ENCODE measurements around the gene NISCH.

Gene NISCH

DNA sequence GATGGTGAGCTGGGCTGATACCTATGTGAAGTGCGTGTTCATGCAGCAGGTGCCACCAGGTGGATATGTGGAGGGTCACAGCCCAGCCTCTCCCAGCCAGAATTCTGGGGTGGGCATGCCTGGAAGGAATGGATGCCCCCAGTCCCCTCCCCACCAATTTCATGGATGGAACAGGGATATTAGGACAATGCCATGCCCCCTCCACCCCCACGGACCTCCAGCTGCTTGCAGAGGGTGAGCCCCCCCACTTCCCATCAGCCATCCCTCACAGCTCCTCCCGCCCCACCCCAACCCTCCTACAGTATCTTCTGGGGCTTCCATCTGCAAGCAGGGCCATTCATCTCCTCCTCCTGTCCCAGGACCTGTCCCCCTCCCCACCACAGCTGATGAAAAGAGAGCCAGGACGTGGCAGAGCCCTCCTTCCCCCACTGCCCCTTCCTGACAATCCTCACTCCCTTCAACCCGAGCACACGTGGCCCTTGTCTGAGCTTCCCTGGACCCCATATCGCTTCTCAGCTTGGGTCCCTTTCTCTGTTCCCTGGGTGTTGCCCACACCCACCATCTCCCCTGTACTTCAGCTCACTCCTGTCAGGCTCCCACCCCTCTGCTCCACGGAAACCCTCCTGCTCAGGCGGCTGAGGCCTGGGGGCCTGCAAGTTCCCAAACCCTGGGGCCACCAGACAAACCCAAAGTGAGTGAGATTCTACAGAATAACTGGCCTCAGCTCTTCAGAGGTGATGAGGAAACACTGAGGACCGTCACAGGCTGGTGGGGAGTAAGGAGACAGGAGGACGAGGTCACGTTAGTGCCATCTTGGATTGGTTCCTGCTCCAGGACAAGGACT is 7.7 kb upstream of the NISCH start:
- DNase-seq (ENCODE audit: low read depth, low spot score), result no peak

DNA sequence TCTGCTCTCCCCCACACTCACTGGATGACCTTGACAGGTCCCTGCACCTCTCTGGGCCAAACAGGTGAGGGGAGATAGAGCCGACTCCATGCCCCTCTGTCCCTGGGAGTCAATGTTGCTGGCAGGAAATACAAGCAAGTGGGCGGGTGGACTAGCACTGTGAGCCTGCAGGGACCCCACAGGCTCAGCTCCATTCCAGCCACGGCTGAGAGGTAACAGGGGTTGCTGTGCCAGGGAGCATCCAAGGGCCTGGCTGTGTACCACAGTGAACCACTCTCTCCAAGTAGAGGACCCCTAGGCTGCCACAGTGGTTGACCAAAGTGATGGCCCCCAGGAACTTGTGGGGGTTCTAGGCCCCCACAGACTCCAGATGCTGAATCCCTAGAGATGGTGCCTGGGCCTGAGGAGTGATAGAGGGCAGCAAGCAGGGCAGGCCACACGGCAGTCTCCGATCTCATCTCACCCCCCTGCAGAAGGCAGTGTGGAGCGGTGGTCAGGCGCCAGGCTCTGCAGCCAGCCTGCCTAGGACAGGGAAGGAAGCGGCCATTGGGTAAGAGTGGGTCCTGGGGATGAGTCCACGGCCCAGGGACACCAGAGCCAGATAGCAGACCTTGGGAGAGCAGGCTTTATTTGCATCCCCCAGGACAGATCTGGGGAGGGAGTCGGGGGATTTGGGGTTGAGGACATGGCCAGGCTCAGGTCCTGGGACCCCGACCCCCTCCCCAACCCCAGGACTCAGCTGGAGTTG is 4.7 kb upstream of the NISCH start:
- no peak for DNase-seq (ENCODE audit: low read depth, low spot score)

- DNase-seq (ENCODE audit: low read depth, low spot score), result no peak
These were observed 3.9 kb upstream of the NISCH start for GRCh38 chr3:52451237-52452083.

DNA sequence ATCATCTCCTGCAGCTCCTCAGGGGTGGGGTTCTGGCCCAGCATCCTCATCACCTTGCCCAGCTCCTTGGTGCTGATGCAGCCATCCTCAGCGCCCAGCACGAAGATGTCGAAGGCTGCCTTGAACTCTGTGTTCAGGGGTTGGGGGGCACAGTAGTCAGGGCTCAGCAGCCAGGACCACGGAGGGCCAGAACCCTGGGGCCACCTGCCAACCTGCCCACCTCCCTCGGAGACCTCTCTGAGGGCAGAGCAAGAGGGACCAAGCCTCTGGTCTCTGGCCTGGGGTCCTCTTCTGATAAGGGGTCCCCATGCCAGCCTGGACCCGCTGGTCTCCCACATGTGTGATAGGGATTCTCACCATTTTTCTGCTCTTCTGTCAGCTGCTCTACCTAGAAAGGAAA is 3.3 kb upstream of the NISCH start:
- no peak for DNase-seq (ENCODE audit: low read depth, low spot score)

DNA sequence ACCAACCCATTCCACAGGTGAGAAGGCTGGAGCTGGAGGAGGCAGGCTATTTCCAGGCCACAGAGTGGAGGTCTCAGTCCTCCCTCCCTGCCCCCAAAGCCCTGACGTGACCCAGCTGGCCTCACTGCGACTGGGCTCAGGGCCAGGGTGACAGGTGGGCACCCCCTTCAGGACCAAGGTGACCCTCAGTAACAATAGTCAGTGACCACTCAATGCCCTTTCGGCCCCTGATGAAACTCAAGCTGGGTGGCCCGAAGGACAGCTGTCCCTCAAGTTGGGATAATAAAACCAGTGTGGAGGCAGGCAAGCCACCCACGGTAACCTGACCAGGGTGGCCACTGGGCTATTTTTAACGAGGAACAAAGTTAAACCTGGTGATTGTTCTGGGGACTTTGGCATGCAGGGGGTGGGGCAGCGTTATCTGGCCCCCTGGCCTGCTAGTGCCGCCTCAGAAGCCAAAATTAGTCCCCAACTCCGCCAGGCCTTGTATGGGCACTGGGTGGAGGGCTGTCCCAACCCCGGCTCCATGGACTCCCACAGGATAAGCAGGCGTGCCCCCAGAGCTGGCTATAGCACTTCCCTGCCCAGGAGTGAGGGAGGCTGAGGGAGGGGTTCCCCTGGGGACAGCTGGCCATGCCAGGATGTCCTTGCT is 2.7 kb upstream of the NISCH start:
- no peak for DNase-seq (ENCODE audit: low read depth, low spot score)

- no peak for DNase-seq (ENCODE audit: low read depth, low spot score)
These were observed 1.7 kb upstream of the NISCH start, which contains the start of gene TNNC1 for GRCh38 chr3:52453496-52454249. TNNC1 (minus strand) TSS chr3:52454041; CDS start chr3:52454015, 26 bp downstream.

DNA sequence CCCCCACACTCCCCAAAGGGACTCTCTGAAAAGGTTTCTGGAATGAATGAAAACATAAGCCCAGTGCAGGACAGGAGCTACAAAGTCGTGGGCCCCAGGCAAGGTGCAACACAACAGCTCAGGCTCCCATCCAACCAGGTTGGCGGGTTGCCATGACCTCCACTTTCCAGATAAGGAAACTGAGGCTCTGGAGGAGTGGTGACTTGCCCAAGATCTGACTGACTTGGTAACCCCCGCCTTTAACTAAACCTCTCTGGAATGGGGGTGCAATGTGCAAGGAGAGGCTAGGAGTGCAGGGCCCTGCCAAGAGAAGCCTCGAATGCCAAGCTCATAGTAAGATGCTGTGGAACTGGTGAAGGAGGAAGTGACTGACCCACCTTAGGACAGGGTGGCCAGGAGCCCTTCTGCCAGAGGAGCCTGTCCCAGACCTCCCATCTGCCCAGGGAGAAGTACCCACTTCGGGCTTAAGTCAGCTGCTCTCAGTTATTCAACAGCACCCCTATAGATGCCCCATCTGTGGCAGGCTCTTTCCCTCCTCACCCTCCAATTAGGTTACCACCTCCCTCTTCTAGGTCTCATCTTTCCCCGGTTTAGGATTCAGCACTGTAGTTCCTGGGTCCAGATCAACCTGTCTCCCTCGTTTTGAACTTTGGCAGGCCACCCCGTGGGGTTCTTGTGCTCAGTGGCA is 1.0 kb upstream of the NISCH start:
- DNase-seq (ENCODE audit: low read depth, low spot score), result no peak

DNA sequence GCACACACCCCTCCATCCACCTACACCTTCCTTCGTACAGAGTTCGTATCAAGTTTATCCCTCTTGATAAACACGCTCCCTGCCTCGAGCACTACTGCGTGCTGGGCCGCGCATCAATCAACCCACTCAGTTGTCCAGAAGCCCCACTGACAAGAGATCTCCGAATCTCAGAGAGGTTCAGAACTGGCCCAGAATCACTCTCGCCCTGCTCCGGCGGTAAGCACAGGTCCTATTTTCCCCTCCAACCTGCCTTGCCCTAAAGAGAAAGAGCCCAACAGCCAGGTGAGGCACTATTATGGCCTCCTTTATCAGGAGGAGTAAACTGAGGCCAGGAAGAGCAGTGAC is 494 bp upstream of the NISCH start:
- DNase-seq (ENCODE audit: low read depth, low spot score), result no peak

GRCh38 chr3:52456169-52456799 is 880 bp downstream of the NISCH start:
- no peak for DNase-seq (ENCODE audit: low read depth, low spot score)

- DNase-seq (ENCODE audit: low read depth, low spot score), result no peak
These were observed 1.4 kb downstream of the NISCH start for GRCh38 chr3:52456800-52457183.

DNA sequence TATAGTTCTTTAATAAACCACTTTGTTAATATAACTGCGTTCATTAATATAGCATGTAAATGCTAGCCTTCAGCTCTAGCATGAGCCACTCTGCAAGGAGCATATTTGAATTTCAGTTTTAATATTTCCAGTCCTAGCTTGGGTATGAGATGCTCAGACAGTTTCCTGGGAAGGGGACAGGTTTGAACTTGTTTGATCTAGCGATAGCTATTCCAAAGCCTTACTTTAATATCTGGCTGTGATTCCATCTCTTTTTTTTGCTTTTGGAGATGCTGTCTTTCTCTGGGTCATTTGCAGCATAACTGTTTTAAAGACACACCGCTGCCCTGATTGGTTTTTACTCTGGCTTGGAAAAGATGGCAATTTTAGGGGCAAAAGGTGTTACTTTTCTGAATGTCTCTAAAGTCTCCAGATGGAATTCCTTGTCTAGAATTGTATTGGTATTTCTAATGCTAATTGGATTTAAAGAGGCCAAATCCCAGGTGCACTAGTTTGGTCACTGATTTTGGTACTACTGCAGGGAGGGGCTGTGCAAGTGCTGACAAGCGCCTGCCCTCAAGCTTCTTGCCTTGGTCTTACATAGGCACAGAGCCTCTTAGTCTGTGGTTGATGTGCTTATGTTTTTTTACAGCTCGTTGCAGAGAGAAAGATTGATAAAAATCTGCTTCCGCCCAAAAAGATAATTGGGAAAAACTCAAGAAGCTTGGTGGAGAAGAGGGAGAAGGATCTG is 2.8 kb downstream of the NISCH start:
- DNase-seq (ENCODE audit: low read depth, low spot score), result no peak

GRCh38 chr3:52458770-52459545 is 3.6 kb downstream of the NISCH start:
- no peak for DNase-seq (ENCODE audit: low read depth, low spot score)

DNA sequence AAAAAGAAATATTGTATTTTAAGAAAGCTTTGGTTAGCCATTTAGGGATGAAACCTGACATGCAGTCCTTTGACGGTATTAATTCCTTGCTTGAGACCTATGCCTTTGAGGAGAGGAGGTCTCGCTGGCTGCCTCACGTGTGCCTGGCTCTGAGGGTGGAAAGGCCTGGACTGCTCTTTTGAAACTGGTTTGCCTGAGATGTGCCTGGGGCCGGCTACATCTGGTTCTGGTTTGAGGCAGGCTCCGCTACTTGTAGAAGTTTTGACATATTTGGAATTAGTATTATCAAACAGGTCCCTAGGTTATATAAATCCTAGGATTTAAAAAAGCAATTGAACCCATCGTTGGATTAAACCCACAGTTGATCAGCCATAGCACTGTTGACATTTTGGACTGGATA is 6.5 kb downstream of the NISCH start:
- DNase-seq (ENCODE audit: low read depth, low spot score), result no peak

GRCh38 chr3:52463416-52463815 is 8.0 kb downstream of the NISCH start:
- DNase-seq (ENCODE audit: low read depth, low spot score), result no peak

DNA sequence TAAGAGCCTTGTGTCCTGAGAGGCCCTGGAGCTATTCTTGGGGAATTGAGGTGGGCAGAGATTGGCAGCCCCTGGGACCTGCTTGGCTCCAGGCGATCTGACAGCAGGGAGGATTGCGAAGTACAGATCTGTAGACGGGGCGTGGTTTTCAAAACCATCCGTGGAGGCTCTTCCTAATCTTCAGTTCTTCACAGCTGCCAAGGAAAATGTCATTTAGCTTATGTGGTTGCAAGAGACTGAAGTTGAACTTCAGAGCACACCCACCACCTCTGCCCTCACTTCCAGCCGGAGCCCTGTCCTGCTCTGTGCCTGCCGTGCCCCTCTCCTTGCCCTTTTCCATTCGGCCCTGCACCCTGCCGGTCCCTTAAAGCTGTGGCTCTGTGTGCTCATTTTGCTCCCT is 12.9 kb downstream of the NISCH start:
- no peak for DNase-seq (ENCODE audit: low read depth, low spot score)

- DNase-seq (ENCODE audit: low read depth, low spot score), result no peak
These were observed 13.6 kb downstream of the NISCH start for GRCh38 chr3:52469001-52469400.

DNA sequence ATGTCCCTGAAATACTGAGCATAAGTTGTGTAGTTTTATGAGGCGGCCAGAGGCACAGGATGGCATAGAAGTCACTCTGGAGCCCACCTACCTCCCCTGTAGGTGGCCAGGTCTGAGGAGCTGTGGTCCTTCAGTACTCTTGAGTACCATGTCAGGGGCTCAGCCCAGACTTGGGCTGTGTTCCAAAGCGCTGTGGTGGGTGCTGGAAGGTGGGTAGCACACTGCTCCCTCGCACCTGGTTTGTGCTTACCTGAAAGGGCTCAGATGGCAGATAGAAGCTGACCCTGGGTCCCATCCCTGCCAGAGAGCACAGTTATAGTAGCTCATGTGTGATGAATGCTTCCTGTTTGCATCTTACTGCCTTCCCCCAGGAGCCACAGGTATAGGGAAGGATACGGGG is 15.5 kb downstream of the NISCH start:
- DNase-seq (ENCODE audit: low read depth, low spot score), result no peak
